SK-N-SH (cell line): ENCODE data around the gene SATB1. TPM values are rescaled to one million over a fixed set of nuclear protein-coding genes. Genes with fewer than 3 reads are reported as not detected.

ENCODE experiments used
- CTCF ChIA-PET: fragments of 300-600, 350-600 bp; formaldehyde crosslinking; extraction: SDS; loops from one replicate; lab custom pipeline; 2021; lab: Yijun Ruan, JAX
- POLR2A ChIA-PET: fragments of 350-600 bp; sonication (Branson Sonifier 250); formaldehyde crosslinking; extraction: SDS; loops from one replicate; lab custom pipeline; 2020; ENCODE audit warnings: antibody characterized with exemption, inconsistent platforms; lab: Yijun Ruan, JAX
- DNase-seq: peaks from one replicate; pipeline ENCODE4 v3.0.0; 2012
- H2AFZ ChIP-seq: fragments of 200-600 bp; sonication (generic); 2 replicates; pipeline ENCODE4 v1.8.1; 2016; ENCODE audit warnings: antibody characterized with exemption, mild to moderate bottlenecking, low read depth
- H3F3A ChIP-seq: fragments of 200-600 bp; sonication (generic); replicated peaks from 2 replicates; pipeline ENCODE3; 2016; ENCODE audit warnings: antibody characterized with exemption, mild to moderate bottlenecking; ENCODE audit not compliant: insufficient read depth
- H3K27ac ChIP-seq, 2 experiments: fragments of 200-500 bp in 1 of 2; fragments of 200-600 bp in 1 of 2; sonication (Bioruptor generic) in 1 of 2; sonication (generic), shearing (Covaris generic) in 1 of 2; 2 replicates each; pipeline versions ENCODE4 v1.5.1 to v1.6.1; 2014 to 2016; ENCODE audit warnings: low read depth in 2 of 2, inconsistent platforms in 1 of 2, low read length in 1 of 2, mild to moderate bottlenecking in 1 of 2, mixed read lengths in 1 of 2
- H3K27me3 ChIP-seq: fragments of 200-600 bp; sonication (generic), shearing (Covaris generic); 2 replicates; pipeline ENCODE4 v1.6.1; 2016; ENCODE audit warnings: mixed run types; ENCODE audit not compliant: insufficient read depth
- H3K36me3 ChIP-seq, 2 experiments: fragments of 200-500 bp in 1 of 2; fragments of 200-600 bp in 1 of 2; sonication (Bioruptor generic) in 1 of 2; sonication (generic) in 1 of 2; replicated peaks in 1 of 2; 2 replicates each; pipeline versions ENCODE3 to v1.5.1; 2014 to 2016; ENCODE audit warnings: low read length in 1 of 2, mild to moderate bottlenecking in 1 of 2; ENCODE audit not compliant: insufficient read depth in 2 of 2, control insufficient read depth in 1 of 2
- H3K4me1 ChIP-seq, 2 experiments: fragments of 200-500 bp in 1 of 2; fragments of 200-600 bp in 1 of 2; sonication (Bioruptor generic) in 1 of 2; sonication (generic), shearing (Covaris generic) in 1 of 2; 2 replicates each; pipeline versions ENCODE4 v1.5.1 to v1.6.1; 2014 to 2016; ENCODE audit warnings: low read depth in 1 of 2, low read length in 1 of 2, mixed run types in 1 of 2; ENCODE audit not compliant: insufficient read depth in 2 of 2, control insufficient read depth in 1 of 2
- H3K4me2 ChIP-seq: fragments of 200-600 bp; sonication (generic), shearing (Covaris generic); 2 replicates; pipeline ENCODE4 v1.6.1; 2017; ENCODE audit warnings: mixed run types
- H3K4me3 ChIP-seq, 2 experiments: fragments of 200-500 bp in 1 of 2; fragments of 200-600 bp in 1 of 2; sonication (Bioruptor generic) in 1 of 2; sonication (generic), shearing (Covaris generic) in 1 of 2; 2 replicates each; pipeline versions ENCODE4 v1.5.1 to v1.8.1; 2014 to 2016; ENCODE audit warnings: low read depth in 2 of 2, inconsistent platforms in 1 of 2, low read length in 1 of 2, mild to moderate bottlenecking in 1 of 2, mixed read lengths in 1 of 2, moderate library complexity in 1 of 2
- H3K79me2 ChIP-seq: fragments of 200-600 bp; sonication (generic); 2 replicates; pipeline ENCODE4 v1.8.1; 2017; ENCODE audit warnings: mild to moderate bottlenecking; ENCODE audit not compliant: insufficient read depth
- H3K9ac ChIP-seq: fragments of 200-600 bp; sonication (generic); 2 replicates; pipeline ENCODE4 v1.6.1; 2017; ENCODE audit warnings: mixed run types
- H3K9me2 ChIP-seq: fragments of 200-600 bp; sonication (generic); 2 replicates; pipeline ENCODE4 v1.6.1; 2017; ENCODE audit warnings: mixed run types
- H3K9me3 ChIP-seq: fragments of 200-600 bp; sonication (generic); 2 replicates; pipeline ENCODE4 v1.6.1; 2017; ENCODE audit warnings: mixed run types, mild to moderate bottlenecking, moderate library complexity
- H4K20me1 ChIP-seq: fragments of 200-600 bp; sonication (generic); 2 replicates; pipeline ENCODE4 v1.6.1; 2017; ENCODE audit warnings: mild to moderate bottlenecking, mixed run types; ENCODE audit not compliant: insufficient read depth
- CHD2 ChIP-seq: fragments of 150-350 bp; IDR thresholded peaks from 2 replicates; pipeline ENCODE4 v1.6.1; 2018; ENCODE audit warnings: low read length; ENCODE audit not compliant: partially characterized antibody
- EP300 ChIP-seq, 2 experiments: IDR thresholded peaks; 2 replicates each; pipeline versions ENCODE4 v1.4.0 to v1.6.1; 2012; ENCODE audit warnings: borderline replicate concordance in 1 of 2, low read depth in 1 of 2, low read length in 1 of 2
- EZH2phosphoT487 ChIP-seq: fragments of 200-600 bp; sonication (generic); IDR thresholded peaks from 2 replicates; pipeline ENCODE4 v1.6.1; 2017; ENCODE audit warnings: low read depth, mixed run types, mild to moderate bottlenecking, antibody characterized with exemption, moderate library complexity, borderline replicate concordance
- FOSL2 ChIP-seq: IDR thresholded peaks from 2 replicates; pipeline ENCODE4 v1.4.0; 2012; ENCODE audit warnings: low read depth, mild to moderate bottlenecking, moderate library complexity, borderline replicate concordance
- GABPA ChIP-seq: IDR thresholded peaks from 2 replicates; pipeline ENCODE4 v1.4.0; 2012; ENCODE audit warnings: low read depth, mild to moderate bottlenecking
- GATA2 ChIP-seq: sonication (generic); formaldehyde crosslinking; IDR thresholded peaks from 2 replicates; pipeline ENCODE4 v1.5.0; 2020; ENCODE audit warnings: mild to moderate bottlenecking, missing genetic modification reagents
- JUND ChIP-seq: IDR thresholded peaks from 2 replicates; pipeline ENCODE4 v1.4.0; 2012
- NRF1 ChIP-seq: IDR thresholded peaks from 2 replicates; pipeline ENCODE4 v1.6.1; 2012; ENCODE audit warnings: low read depth, mild to moderate bottlenecking, low read length
- RAD21 ChIP-seq: IDR thresholded peaks from 2 replicates; pipeline ENCODE4 v1.6.1; 2012; ENCODE audit warnings: mild to moderate bottlenecking, low read length
- RCOR1 ChIP-seq: fragments of 150-350 bp; IDR thresholded peaks from 2 replicates; pipeline ENCODE4 v1.6.1; 2017; ENCODE audit warnings: antibody characterized with exemption, low read length
- REST ChIP-seq: IDR thresholded peaks from 2 replicates; pipeline ENCODE4 v1.6.1; 2012; ENCODE audit warnings: mild to moderate bottlenecking, low read depth, low read length, moderate library complexity
- RXRA ChIP-seq: IDR thresholded peaks from 2 replicates; pipeline ENCODE4 v1.4.0; 2012; ENCODE audit warnings: low read depth, mild to moderate bottlenecking, borderline replicate concordance
- SIN3A ChIP-seq: IDR thresholded peaks from 2 replicates; pipeline ENCODE4 v1.6.1; 2012; ENCODE audit warnings: low read depth, mild to moderate bottlenecking, low read length, moderate library complexity, borderline replicate concordance
- SMC3 ChIP-seq: IDR thresholded peaks from 2 replicates; pipeline ENCODE4 v1.6.1; 2012; ENCODE audit warnings: low read depth, low read length, improper control_type of control experiment
- TAF1 ChIP-seq: IDR thresholded peaks from 2 replicates; pipeline ENCODE4 v1.6.1; 2012; ENCODE audit warnings: low read depth, mild to moderate bottlenecking, low read length, moderate library complexity, borderline replicate concordance
- TEAD4 ChIP-seq: IDR thresholded peaks from 2 replicates; pipeline ENCODE4 v1.4.0; 2012; ENCODE audit warnings: mild to moderate bottlenecking, borderline replicate concordance; ENCODE audit not compliant: insufficient read depth
- WGBS: methylation state at CpG from one replicate; pipeline ENCODE4 v1.1.6; 2017; ENCODE audit warnings: low lambda C conversion rate; 5-methylcytosine and 5-hydroxymethylcytosine counted together
- polyA plus RNA-seq, 3 experiments: library from polyadenylated mRNA; depleted of rRNA; stranded (reverse); fragments of >200 nt; gene quantifications; 2 replicates each; pipeline ENCODE4 v1.2.3, GENCODE V29; 2012
- TF ChIP-seq, protein P1 (sequence below): IDR thresholded peaks from 2 replicates; pipeline ENCODE4 v1.4.0; 2012; ENCODE audit warnings: low read depth, borderline replicate concordance

The SATB1 gene
- polyA plus RNA-seq, 1 of the 3 experiments (the other 2 are of a cell fraction), result 8.5 TPM

- TF ChIP-seq REST (no peak), SIN3A (no peak), NRF1 (no peak), GABPA (no peak), EZH2phosphoT487 (no peak), TAF1 (no peak)
- TF ChIP-seq, protein P1, sequence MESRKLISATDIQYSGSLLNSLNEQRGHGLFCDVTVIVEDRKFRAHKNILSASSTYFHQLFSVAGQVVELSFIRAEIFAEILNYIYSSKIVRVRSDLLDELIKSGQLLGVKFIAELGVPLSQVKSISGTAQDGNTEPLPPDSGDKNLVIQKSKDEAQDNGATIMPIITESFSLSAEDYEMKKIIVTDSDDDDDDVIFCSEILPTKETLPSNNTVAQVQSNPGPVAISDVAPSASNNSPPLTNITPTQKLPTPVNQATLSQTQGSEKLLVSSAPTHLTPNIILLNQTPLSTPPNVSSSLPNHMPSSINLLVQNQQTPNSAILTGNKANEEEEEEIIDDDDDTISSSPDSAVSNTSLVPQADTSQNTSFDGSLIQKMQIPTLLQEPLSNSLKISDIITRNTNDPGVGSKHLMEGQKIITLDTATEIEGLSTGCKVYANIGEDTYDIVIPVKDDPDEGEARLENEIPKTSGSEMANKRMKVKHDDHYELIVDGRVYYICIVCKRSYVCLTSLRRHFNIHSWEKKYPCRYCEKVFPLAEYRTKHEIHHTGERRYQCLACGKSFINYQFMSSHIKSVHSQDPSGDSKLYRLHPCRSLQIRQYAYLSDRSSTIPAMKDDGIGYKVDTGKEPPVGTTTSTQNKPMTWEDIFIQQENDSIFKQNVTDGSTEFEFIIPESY, result no peak
- TF ChIP-seq, all 33 proteins: peak for 0
Measured at GRCh38 chr3:18386274-18386890, 38.8 kb downstream of the SATB1 start (continued).

DNA sequence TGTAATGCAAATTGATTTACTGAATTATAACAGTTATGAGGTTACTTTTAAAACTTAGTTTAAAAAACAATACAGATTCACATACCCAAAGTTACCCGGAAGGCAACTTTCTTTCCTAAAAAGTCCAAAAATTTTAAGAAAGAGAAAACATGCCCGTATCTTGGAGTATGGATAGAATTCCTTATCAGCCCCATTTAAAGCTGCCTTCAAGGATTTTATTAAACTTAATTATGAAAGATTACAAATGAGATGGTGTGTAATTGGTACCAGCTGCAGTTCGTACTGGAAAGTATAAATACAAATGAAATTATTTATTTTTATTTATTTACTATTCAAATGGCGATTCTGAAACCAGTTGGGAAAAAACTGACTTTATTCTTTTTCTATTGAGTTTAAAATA lies 39.4 kb downstream of the SATB1 start:
- Histone ChIP-seq H3K9me2 (no peaks in the 10 kb centered on the region), H4K20me1 (no peaks in the 10 kb centered on the region), H3K27ac (no peak overlapping the region), H3K79me2 (no peaks in the 10 kb centered on the region), H3K4me1 (peaks cover 0 to 16% of the 10 kb centered on the region in 2 experiments; a peak in 2 of 4 replicates), H2AFZ (no peak overlapping the region), H3K4me2 (no peak overlapping the region), H3F3A (peaks cover 2% of the 10 kb centered on the region), H3K4me3 (no peak overlapping the region), H3K9me3 (no peaks in the 10 kb centered on the region), H3K27me3 (no peaks in the 10 kb centered on the region), H3K36me3 (peaks cover 4 to 7% of the 10 kb centered on the region in 2 experiments), H3K9ac (no peak overlapping the region)
- WGBS, result 56% methylated on average over 4 of the region's 4 CpGs
- CTCF ChIA-PET, result interaction anchor here (0.6 to 1.8 kb wide), 4 partner anchors 10 to 23 kb away, joined by 3 to 4 read pairs (median 3); no protein-coding TSS in a partner anchor
- POLR2A ChIA-PET, result no interaction called here
- DNase-seq, result no peak
- TF ChIP-seq TEAD4 (no peak), EP300 (IDR thresholded peaks at IDR 0.05; ENCODE audit: borderline replicate concordance in 1 of 2, low read depth in 1 of 2, low read length in 1 of 2) (peak in 1 of 2 experiments; percentile 26; a peak in 1 of 4 replicates), FOSL2 (no peak), GATA2 (CRISPR knock-in tag) (0 out of 2 replicates have a peak, but pooled peaks have one; percentile 17), SMC3 (no peak), RAD21 (no peak), RXRA (no peak), JUND (no peak), CHD2 (peak; percentile 11), RCOR1 (0 out of 2 replicates have a peak, but pooled peaks have one; percentile 26)
